GM23338 (cell line): ENCODE data around the gene CARD10. TPM values are rescaled to one million over a fixed set of nuclear protein-coding genes. Genes with fewer than 3 reads are reported as not detected.

Experiments used
- ATAC-seq: fragments of 200-7000 bp; cut with Tn5 transposase; 3 replicates; pipeline ENCODE4 v1.9.1; 2020
- DNase-seq: peaks from one replicate; pipeline ENCODE4 v3.0.0-alpha.2; 2015; ENCODE audit warnings: low spot score
- H2AFZ ChIP-seq: fragments of 200-600 bp; sonication (generic); 2 replicates; pipeline ENCODE4 v1.8.0; 2016; ENCODE audit warnings: antibody characterized with exemption, mild to moderate bottlenecking, moderate library complexity
- H3F3A ChIP-seq: fragments of 200-600 bp; sonication (generic); replicated peaks from 2 replicates; pipeline ENCODE4 v1.8.0; 2017; ENCODE audit warnings: antibody characterized with exemption, mixed run types, low read depth
- H3K27ac ChIP-seq: fragments of 200-600 bp; sonication (generic); 2 replicates; pipeline ENCODE4 v1.6.1; 2016; ENCODE audit warnings: low read depth
- H3K27me3 ChIP-seq: fragments of 200-600 bp; sonication (generic); 2 replicates; pipeline ENCODE4 v1.8.0; 2016; ENCODE audit warnings: mild to moderate bottlenecking, mixed run types, moderate library complexity; ENCODE audit not compliant: insufficient read depth
- H3K36me3 ChIP-seq: fragments of 200-600 bp; sonication (generic); 2 replicates; pipeline ENCODE4 v1.8.0; 2016; ENCODE audit warnings: mild to moderate bottlenecking; ENCODE audit not compliant: insufficient read depth
- H3K4me1 ChIP-seq: fragments of 200-600 bp; sonication (generic); 2 replicates; pipeline ENCODE4 v1.8.0; 2016; ENCODE audit warnings: mild to moderate bottlenecking, moderate library complexity; ENCODE audit not compliant: insufficient read depth
- H3K4me2 ChIP-seq: fragments of 200-600 bp; sonication (generic); 2 replicates; pipeline ENCODE4 v1.7.1; 2017; ENCODE audit warnings: mixed run types
- H3K4me3 ChIP-seq: fragments of 200-600 bp; sonication (generic); 2 replicates; pipeline ENCODE4 v1.6.1; 2016; ENCODE audit warnings: mixed run types
- H3K79me2 ChIP-seq: fragments of 200-600 bp; sonication (generic); replicated peaks from 2 replicates; pipeline ENCODE4 v1.8.0; 2017; ENCODE audit warnings: mild to moderate bottlenecking; ENCODE audit not compliant: insufficient read depth
- H3K9me2 ChIP-seq: fragments of 200-600 bp; sonication (generic); 2 replicates; pipeline ENCODE4 v1.8.0; 2017; ENCODE audit not compliant: insufficient read depth
- H4K20me1 ChIP-seq: fragments of 200-600 bp; sonication (generic); replicated peaks from 2 replicates; pipeline ENCODE4 v1.8.0; 2017; ENCODE audit warnings: mild to moderate bottlenecking; ENCODE audit not compliant: insufficient read depth
- H3K27ac Mint-ChIP-seq: 2 replicates; pipeline ENCODE4 v1.8.0; 2020; ENCODE audit warnings: inconsistent platforms, mild to moderate bottlenecking, moderate library complexity, mixed read lengths
- H3K27me3 Mint-ChIP-seq: 3 replicates; pipeline ENCODE4 v1.8.0; 2022; ENCODE audit warnings: low read depth, mild to moderate bottlenecking, moderate library complexity, mixed read lengths, inconsistent platforms; ENCODE audit not compliant: insufficient read depth, poor library complexity
- H3K36me3 Mint-ChIP-seq: 3 replicates; pipeline ENCODE4 v1.8.0; 2021; ENCODE audit warnings: low read depth, mild to moderate bottlenecking, inconsistent platforms, moderate library complexity, mixed read lengths
- H3K4me1 Mint-ChIP-seq: 3 replicates; pipeline ENCODE4 v1.8.0; 2020; ENCODE audit warnings: mild to moderate bottlenecking, inconsistent platforms, mixed read lengths
- H3K4me3 Mint-ChIP-seq: 3 replicates; pipeline ENCODE4 v1.8.0; 2021; ENCODE audit warnings: moderate library complexity, mild to moderate bottlenecking, inconsistent platforms, mixed read lengths
- H3K9me3 Mint-ChIP-seq: 3 replicates; pipeline ENCODE4 v1.8.0; 2020; ENCODE audit warnings: moderate library complexity, mild to moderate bottlenecking, inconsistent platforms, mixed read lengths
- CREB1 ChIP-seq: fragments of 250-450 bp; sonication (Bioruptor Pico); IDR thresholded peaks from 2 replicates; pipeline ENCODE4 v1.5.0; 2020; ENCODE audit warnings: low read depth, mild to moderate bottlenecking, moderate library complexity
- EZH2 ChIP-seq: fragments of 200-600 bp; sonication (generic); IDR thresholded peaks from one replicate; pipeline ENCODE4 v1.8.0; 2017; ENCODE audit warnings: antibody characterized with exemption, mild to moderate bottlenecking, low read depth; ENCODE audit not compliant: unreplicated experiment
- EZH2phosphoT487 ChIP-seq: fragments of 200-600 bp; sonication (generic); IDR thresholded peaks from one replicate; pipeline ENCODE4 v1.8.1; 2018; ENCODE audit warnings: antibody characterized with exemption; ENCODE audit not compliant: unreplicated experiment
- JUNB ChIP-seq: IDR thresholded peaks from one replicate; pipeline ENCODE4 v1.6.1; 2016; ENCODE audit warnings: antibody characterized with exemption; ENCODE audit not compliant: unreplicated experiment
- NANOG ChIP-seq: IDR thresholded peaks from 2 replicates; pipeline ENCODE4 v1.6.1; 2016; ENCODE audit warnings: antibody characterized with exemption, borderline replicate concordance
- POLR2AphosphoS5 ChIP-seq: IDR thresholded peaks from 2 replicates; pipeline ENCODE4 v1.6.1; 2016; ENCODE audit warnings: antibody characterized with exemption, low read depth
- STAT1 ChIP-seq: IDR thresholded peaks from one replicate; pipeline ENCODE4 v1.6.1; 2016; ENCODE audit warnings: antibody characterized with exemption; ENCODE audit not compliant: unreplicated experiment
- ZNF114 ChIP-seq: fragments of 250-450 bp; sonication (Bioruptor Pico); IDR thresholded peaks from 2 replicates; pipeline ENCODE4 v1.5.0; 2020; ENCODE audit warnings: mild to moderate bottlenecking, moderate library complexity
- ZNF331 ChIP-seq: fragments of 250-450 bp; sonication (Bioruptor Pico); IDR thresholded peaks from 2 replicates; pipeline ENCODE4 v1.5.0; 2020; ENCODE audit warnings: low read depth, mild to moderate bottlenecking, moderate library complexity
- polyA plus RNA-seq: library from polyadenylated mRNA; unstranded; fragments of >200 nt; fragmentation: Nextera tagmentation; extraction: Ambion mirVana; gene quantifications from 2 replicates; pipeline ENCODE4 v1.2.1, GENCODE V29; 2016
- total RNA-seq: library from RNA; depleted of rRNA; stranded (reverse); fragments of >200 nt; shearing (Covaris generic); gene quantifications from 2 replicates; pipeline ENCODE4 v1.2.3, GENCODE V29; 2014
- TF ChIP-seq, protein P1 (sequence below): fragments of 250-450 bp; sonication (Bioruptor Pico); IDR thresholded peaks from 2 replicates; pipeline ENCODE4 v1.5.0; 2020; ENCODE audit warnings: mild to moderate bottlenecking, moderate library complexity
- TF ChIP-seq, protein P2 (sequence below), 2 experiments: fragments of 200-600 bp in 1 of 2; sonication (generic) in 1 of 2; conservative IDR thresholded peaks; 2 replicates each; pipeline versions ENCODE4 v1.5.1 to v1.6.1; 2016 to 2017; ENCODE audit warnings: antibody characterized with exemption in 2 of 2, low read depth in 2 of 2, mild to moderate bottlenecking in 2 of 2, moderate library complexity in 1 of 2
- TF ChIP-seq, protein P3 (sequence below): IDR thresholded peaks from 2 replicates; pipeline ENCODE4 v1.6.1; 2016; ENCODE audit warnings: antibody characterized with exemption
- TF ChIP-seq, protein P4 (sequence below): IDR thresholded peaks from one replicate; pipeline ENCODE4 v1.6.1; 2018; ENCODE audit warnings: antibody characterized with exemption; ENCODE audit not compliant: unreplicated experiment

The CARD10 gene
- total and polyA plus RNA-seq, 2 experiments from 2014 or later = 5.4 to 17.2 TPM

DNA sequence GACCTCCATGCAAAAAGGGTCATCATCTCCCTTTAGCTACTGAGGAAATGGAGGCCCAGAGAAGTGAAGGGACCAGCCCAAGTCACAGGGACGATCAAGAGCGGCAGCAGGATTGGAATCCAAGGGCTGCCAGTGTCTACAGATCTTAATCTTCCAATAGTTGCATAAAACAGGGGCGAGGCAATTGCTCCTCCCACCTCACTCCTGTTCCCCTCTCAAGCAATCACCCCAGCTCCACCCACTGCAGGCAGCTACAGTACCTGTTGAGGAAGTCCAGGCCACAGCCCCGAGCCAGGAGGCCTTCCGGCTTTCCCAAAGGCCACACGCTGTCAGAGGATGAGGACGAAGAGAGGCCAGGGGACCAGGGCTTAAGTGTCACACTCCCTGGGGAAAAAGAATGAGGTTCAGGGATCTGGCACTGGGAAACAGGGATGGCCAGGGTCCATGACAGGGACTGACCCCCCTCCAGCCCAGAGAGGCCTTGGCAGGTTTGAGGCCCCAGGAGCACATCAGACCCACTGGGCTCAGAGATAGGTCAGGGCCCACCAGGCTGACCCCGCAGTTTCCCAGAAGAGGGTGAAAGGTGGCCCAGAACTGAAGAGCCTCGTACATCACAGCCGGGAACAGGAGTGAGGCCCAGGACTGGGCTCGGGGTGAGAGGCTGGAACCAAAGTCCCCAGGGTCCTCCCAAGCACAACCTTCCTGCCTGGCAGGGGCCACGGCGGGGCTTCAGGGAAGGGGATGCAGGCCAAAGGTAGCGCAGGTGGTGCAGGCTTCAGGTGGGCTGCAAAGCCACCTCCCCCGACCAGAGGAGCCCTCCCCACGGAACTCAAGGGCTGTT is 16.7 kb downstream of the CARD10 start:
- Mint-ChIP-seq H3K4me1 (peaks cover 38% of the 10 kb centered on the region), H3K9me3 (no peaks in the 10 kb centered on the region), H3K36me3 (peaks cover 5% of the 10 kb centered on the region; the same call in 2 of the 3 replicates), H3K4me3 (no peak overlapping the region), H3K27me3 (peaks cover 12% of the 10 kb centered on the region), H3K27ac (no peak overlapping the region; the same call in 1 of the 2 replicates)
- DNase-seq = no peak
- Histone ChIP-seq H3K27ac (0 out of 2 replicates have a peak overlapping the region, but pooled peaks have one; percentile 14), H3K27me3 (no peaks in the 10 kb centered on the region), H3K36me3 (no peaks in the 10 kb centered on the region), H3K4me1 (peaks cover 9% of the 10 kb centered on the region; the same call in 1 of the 2 replicates), H3K4me3 (no peak overlapping the region), H3K79me2 (no peaks in the 10 kb centered on the region), H3F3A (0 out of 2 replicates have a peak, but pooled peaks cover 4% of the 10 kb centered on the region), H2AFZ (no peak overlapping the region), H3K9me2 (no peaks in the 10 kb centered on the region), H3K4me2 (no peak overlapping the region), H4K20me1 (no peaks in the 10 kb centered on the region)
- no peak for ATAC-seq
- TF ChIP-seq, protein P1, sequence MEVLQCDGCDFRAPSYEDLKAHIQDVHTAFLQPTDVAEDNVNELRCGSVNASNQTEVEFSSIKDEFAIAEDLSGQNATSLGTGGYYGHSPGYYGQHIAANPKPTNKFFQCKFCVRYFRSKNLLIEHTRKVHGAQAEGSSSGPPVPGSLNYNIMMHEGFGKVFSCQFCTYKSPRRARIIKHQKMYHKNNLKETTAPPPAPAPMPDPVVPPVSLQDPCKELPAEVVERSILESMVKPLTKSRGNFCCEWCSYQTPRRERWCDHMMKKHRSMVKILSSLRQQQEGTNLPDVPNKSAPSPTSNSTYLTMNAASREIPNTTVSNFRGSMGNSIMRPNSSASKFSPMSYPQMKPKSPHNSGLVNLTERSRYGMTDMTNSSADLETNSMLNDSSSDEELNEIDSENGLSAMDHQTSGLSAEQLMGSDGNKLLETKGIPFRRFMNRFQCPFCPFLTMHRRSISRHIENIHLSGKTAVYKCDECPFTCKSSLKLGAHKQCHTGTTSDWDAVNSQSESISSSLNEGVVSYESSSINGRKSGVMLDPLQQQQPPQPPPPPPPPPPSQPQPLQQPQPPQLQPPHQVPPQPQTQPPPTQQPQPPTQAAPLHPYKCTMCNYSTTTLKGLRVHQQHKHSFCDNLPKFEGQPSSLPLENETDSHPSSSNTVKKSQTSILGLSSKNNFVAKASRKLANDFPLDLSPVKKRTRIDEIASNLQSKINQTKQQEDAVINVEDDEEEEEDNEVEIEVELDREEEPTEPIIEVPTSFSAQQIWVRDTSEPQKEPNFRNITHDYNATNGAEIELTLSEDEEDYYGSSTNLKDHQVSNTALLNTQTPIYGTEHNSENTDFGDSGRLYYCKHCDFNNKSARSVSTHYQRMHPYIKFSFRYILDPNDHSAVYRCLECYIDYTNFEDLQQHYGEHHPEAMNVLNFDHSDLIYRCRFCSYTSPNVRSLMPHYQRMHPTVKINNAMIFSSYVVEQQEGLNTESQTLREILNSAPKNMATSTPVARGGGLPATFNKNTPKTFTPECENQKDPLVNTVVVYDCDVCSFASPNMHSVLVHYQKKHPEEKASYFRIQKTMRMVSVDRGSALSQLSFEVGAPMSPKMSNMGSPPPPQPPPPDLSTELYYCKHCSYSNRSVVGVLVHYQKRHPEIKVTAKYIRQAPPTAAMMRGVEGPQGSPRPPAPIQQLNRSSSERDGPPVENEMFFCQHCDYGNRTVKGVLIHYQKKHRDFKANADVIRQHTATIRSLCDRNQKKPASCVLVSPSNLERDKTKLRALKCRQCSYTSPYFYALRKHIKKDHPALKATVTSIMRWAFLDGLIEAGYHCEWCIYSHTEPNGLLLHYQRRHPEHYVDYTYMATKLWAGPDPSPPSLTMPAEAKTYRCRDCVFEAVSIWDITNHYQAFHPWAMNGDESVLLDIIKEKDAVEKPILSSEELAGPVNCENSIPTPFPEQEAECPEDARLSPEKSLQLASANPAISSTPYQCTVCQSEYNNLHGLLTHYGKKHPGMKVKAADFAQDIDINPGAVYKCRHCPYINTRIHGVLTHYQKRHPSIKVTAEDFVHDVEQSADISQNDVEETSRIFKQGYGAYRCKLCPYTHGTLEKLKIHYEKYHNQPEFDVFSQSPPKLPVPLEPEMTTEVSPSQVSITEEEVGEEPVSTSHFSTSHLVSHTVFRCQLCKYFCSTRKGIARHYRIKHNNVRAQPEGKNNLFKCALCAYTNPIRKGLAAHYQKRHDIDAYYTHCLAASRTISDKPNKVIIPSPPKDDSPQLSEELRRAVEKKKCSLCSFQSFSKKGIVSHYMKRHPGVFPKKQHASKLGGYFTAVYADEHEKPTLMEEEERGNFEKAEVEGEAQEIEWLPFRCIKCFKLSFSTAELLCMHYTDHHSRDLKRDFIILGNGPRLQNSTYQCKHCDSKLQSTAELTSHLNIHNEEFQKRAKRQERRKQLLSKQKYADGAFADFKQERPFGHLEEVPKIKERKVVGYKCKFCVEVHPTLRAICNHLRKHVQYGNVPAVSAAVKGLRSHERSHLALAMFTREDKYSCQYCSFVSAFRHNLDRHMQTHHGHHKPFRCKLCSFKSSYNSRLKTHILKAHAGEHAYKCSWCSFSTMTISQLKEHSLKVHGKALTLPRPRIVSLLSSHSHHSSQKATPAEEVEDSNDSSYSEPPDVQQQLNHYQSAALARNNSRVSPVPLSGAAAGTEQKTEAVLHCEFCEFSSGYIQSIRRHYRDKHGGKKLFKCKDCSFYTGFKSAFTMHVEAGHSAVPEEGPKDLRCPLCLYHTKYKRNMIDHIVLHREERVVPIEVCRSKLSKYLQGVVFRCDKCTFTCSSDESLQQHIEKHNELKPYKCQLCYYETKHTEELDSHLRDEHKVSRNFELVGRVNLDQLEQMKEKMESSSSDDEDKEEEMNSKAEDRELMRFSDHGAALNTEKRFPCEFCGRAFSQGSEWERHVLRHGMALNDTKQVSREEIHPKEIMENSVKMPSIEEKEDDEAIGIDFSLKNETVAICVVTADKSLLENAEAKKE (CRISPR knock-in tag) = no peak
- TF ChIP-seq NANOG = no peak
- no peak for TF ChIP-seq EZH2phosphoT487
- TF ChIP-seq, protein P2, sequence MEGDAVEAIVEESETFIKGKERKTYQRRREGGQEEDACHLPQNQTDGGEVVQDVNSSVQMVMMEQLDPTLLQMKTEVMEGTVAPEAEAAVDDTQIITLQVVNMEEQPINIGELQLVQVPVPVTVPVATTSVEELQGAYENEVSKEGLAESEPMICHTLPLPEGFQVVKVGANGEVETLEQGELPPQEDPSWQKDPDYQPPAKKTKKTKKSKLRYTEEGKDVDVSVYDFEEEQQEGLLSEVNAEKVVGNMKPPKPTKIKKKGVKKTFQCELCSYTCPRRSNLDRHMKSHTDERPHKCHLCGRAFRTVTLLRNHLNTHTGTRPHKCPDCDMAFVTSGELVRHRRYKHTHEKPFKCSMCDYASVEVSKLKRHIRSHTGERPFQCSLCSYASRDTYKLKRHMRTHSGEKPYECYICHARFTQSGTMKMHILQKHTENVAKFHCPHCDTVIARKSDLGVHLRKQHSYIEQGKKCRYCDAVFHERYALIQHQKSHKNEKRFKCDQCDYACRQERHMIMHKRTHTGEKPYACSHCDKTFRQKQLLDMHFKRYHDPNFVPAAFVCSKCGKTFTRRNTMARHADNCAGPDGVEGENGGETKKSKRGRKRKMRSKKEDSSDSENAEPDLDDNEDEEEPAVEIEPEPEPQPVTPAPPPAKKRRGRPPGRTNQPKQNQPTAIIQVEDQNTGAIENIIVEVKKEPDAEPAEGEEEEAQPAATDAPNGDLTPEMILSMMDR (conservative IDR thresholded peaks at IDR 0.05; ENCODE audit: low read depth in 2 of 2) = no peak
- no peak for TF ChIP-seq POLR2AphosphoS5
- TF ChIP-seq ZNF331 (CRISPR knock-in tag) = no peak
- TF ChIP-seq, protein P3, sequence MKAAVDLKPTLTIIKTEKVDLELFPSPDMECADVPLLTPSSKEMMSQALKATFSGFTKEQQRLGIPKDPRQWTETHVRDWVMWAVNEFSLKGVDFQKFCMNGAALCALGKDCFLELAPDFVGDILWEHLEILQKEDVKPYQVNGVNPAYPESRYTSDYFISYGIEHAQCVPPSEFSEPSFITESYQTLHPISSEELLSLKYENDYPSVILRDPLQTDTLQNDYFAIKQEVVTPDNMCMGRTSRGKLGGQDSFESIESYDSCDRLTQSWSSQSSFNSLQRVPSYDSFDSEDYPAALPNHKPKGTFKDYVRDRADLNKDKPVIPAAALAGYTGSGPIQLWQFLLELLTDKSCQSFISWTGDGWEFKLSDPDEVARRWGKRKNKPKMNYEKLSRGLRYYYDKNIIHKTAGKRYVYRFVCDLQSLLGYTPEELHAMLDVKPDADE = no peak
- TF ChIP-seq CREB1 (CRISPR knock-in tag) = no peak
- no peak for TF ChIP-seq ZNF114
- TF ChIP-seq, protein P4, sequence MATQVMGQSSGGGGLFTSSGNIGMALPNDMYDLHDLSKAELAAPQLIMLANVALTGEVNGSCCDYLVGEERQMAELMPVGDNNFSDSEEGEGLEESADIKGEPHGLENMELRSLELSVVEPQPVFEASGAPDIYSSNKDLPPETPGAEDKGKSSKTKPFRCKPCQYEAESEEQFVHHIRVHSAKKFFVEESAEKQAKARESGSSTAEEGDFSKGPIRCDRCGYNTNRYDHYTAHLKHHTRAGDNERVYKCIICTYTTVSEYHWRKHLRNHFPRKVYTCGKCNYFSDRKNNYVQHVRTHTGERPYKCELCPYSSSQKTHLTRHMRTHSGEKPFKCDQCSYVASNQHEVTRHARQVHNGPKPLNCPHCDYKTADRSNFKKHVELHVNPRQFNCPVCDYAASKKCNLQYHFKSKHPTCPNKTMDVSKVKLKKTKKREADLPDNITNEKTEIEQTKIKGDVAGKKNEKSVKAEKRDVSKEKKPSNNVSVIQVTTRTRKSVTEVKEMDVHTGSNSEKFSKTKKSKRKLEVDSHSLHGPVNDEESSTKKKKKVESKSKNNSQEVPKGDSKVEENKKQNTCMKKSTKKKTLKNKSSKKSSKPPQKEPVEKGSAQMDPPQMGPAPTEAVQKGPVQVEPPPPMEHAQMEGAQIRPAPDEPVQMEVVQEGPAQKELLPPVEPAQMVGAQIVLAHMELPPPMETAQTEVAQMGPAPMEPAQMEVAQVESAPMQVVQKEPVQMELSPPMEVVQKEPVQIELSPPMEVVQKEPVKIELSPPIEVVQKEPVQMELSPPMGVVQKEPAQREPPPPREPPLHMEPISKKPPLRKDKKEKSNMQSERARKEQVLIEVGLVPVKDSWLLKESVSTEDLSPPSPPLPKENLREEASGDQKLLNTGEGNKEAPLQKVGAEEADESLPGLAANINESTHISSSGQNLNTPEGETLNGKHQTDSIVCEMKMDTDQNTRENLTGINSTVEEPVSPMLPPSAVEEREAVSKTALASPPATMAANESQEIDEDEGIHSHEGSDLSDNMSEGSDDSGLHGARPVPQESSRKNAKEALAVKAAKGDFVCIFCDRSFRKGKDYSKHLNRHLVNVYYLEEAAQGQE = no peak
- TF ChIP-seq STAT1 = no peak
- no peak for TF ChIP-seq EZH2
- no peak for TF ChIP-seq JUNB
